COLO829 (cell line): ENCODE measurements around the gene OCA2.

Experiments
- DNase-seq: peaks from one replicate; pipeline ENCODE4 v3.0.0; 2012; ENCODE audit warnings: low spot score

OCA2 gene

DNA sequence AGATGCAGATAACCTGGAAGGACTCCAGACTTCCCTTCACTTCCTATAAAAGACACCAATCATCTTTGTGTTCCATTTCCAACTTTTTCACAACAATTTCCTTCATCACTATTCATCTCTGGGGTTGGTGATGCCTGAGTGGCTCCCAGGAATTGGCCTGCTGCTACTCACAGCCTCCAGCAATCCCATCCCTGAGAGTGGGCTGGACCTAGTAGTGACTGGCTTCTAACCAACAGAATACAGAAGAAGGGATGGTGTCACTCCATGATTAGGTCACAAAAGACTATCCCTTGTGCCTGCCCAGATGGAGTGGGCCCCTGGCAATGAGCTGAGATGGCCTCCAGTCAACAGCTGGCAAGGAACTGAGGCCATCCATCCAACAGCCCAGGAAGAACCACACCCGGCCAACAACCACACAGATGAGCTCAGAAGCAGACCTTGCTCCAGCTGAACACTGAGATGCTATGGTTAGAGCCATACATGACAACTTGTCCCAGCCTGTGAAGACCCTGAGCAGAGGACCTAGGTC is 20.9 kb downstream of the OCA2 start:
- DNase-seq, result no peak

DNA sequence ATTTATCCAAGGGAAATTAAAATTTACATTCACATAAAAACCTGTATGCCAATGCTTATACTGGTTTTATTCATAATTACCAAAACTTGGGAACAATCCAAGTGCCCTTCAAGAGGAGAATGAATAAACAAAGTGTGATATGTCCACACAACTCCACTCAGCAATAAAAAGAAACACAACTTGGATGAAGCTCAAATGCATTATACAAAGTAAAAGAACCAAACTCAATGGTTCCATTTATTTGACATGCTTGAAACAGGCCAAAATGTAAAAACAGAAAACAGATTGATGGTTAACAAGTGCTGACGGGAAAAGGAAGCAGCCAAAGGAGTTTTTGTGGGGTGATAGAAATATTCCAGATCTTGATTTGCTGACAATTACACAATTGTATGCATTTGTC is 23.5 kb downstream of the OCA2 start:
- peak; percentile 7 for DNase-seq

DNA sequence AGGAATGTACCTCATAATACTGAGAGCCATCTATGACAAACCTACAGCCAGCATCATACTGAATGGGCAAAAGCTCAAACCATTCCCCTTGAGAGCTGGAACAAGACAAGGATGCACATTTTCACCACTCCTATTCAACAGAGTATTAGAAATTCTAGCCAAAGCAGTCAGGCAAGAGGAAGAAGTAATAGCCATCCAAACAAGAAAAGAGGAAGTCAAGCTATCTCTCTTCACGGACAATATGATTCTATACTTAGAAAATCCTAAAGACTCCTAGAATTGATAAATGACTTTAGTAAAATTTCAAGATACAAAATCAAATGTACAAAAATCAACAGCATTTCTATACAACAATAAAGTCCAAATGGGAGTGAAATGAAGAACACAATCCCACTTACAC is 30.2 kb downstream of the OCA2 start:
- no peak for DNase-seq

DNA sequence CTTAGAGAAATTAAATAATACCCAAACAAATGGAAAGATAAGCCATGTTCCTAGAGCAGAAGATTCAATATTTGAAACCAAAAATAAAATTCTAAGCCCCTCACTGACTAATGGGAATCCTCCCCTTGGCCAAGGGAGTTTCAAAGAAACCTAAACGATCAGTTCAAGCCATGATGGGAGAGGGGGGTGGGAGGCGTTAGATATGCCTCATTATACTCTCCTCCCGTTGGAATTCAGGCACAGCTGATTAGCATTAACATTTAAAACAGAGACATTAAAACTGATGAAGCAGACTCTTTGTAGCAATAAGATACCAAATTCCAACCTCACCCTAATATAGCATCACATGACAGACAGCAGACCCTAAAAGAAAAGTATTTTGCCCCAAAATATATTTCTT is 32.9 kb downstream of the OCA2 start:
- no peak for DNase-seq

DNA sequence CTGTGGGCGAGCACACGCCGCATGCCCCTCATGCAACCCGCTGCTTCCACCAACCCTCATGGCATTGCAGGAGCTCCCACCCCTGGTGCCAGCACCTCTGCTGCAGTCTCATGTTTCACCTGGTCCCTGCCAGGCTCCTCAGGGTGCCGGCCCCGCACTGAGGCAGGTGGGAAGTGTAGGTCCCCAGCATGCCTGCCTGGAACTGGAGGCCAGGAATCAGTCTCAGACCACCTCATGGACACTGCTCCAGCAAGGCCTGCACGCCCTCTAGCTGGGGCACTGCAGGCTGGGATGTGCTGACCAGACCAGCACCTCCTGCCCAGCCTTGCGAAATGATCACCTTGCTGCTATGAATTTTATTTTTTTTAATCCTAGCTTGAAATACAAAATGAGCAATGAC is 39.1 kb downstream of the OCA2 start:
- no peak for DNase-seq

DNA sequence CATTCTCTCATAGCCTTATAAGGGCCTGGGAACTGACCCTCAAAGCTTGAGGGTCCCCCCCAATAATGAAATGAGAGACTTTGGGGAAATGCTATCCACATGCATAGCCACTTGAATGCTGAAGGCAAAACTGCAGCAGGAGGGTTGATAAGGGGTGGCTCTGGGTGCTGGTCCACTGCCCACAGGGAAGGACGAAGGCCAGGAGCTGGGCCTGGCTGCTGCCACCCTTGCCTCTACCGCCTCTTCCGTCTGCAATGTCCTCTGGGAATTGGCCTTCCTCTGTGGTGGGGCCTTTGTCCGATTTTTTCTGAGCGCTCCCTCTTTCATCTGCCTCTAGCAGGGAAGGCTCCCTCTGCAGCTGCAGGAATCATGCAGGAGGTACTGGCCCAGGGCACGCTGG is 41.0 kb downstream of the OCA2 start:
- DNase-seq, result no peak

DNA sequence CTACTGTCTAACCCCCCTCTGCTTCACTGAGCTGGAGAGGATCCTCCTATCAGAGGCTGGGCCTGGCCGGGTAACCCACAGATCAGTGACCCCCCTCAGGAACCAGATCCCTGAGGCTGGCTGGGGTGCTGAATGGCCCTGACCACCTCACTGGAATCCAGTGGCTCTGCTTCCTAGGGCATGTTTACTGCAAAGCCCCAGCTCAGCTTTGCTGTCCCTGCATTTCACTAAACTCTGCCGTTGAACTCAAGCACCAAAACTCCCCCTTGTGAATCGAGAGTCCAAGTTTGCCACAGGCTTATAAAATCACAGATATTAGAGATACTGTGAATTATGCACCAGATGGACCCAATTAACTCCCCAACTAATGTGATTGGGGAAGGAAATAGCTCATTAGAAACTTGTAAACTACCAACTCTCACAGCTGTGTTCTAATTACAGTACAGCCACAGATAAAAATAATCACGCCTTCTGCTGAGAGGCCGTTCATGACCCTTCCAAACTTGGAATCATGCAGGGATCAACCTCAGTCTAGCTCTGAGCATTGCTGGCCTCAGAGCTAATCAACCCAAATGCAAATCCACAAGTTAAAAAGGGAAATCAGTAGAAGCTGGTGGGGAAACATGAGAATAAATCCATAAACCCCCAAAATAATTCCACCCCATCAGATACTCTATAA is 47.0 kb downstream of the OCA2 start:
- DNase-seq, result no peak

DNA sequence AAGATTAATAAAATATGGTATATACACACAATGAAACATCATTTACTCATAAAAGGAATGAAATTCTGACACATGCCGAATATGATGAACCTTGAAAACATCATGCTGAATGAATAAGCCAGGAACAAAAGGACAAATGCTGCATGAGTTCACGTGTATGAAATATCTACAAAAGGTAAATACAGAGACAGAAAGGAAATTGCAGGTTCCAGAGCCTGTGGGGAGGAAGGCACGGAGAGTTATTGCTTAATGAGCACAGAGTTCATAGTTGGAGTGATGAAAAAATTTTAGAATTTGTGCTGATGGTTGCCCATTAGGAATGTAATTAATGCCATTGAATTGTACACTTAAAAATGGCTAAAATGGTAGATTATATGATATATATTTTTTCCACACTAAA is 49.5 kb downstream of the OCA2 start:
- no peak for DNase-seq

DNA sequence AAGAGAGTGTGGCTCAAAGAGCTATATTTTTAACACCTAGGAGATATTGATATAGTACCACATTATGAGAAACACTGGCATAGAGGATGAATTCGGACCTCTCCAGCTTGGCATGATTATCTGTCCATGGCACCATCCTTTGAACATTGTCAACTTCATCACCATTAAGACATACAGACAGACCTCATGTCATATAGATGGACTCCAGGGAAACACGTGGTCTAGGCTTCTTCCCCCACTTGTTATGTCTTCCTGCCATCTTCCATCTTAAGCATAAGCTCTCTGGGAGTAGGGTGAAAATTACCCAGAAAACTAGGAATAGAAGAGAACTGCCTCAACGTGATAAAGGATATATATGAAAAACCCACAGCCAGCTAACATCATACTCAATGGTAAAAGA is 51.8 kb downstream of the OCA2 start:
- no peak for DNase-seq

DNA sequence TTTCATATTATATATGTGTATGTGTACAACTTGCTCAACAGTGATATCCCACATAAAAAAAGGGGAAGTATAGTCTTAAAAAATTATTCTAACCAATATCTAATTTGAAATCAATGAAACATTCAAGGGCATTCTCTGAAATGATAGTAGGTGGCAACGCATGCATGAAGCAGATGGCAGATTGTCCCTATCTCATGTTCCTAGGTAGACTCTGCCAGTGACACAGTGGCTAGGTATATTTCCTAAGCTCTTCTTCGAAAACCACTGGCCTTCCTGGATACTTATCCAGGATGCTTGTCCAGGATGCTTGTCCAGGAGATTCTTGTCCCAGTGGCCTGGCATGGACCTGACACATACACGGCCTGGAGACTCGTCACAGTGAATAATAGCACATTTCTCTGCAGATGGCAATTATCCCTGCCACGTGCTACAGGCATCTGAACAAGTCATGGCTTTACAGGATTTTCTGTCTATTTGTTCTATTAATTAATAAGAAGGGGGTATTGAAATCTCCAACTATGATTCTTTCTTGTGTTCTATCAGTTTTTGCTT is 54.9 kb downstream of the OCA2 start:
- no peak for DNase-seq

DNA sequence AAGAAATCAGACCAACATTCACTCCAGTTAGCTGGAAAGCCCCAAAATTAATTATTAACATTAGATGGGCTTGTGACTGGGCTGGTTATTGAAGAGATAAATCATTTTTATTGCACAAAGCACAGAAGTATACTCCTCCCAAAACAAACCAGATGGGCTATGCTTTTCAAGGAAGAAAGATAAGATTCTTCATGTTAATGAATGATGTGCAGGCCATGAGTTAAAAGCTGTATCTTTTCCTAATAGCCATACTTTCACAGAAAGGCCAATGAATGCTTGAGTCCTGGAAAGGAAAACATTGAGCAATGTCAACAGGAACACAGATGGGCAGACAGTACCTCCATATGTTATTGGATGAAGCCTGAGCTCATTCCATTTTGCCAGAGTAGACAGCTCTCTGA is 55.4 kb downstream of the OCA2 start:
- DNase-seq, result no peak

DNA sequence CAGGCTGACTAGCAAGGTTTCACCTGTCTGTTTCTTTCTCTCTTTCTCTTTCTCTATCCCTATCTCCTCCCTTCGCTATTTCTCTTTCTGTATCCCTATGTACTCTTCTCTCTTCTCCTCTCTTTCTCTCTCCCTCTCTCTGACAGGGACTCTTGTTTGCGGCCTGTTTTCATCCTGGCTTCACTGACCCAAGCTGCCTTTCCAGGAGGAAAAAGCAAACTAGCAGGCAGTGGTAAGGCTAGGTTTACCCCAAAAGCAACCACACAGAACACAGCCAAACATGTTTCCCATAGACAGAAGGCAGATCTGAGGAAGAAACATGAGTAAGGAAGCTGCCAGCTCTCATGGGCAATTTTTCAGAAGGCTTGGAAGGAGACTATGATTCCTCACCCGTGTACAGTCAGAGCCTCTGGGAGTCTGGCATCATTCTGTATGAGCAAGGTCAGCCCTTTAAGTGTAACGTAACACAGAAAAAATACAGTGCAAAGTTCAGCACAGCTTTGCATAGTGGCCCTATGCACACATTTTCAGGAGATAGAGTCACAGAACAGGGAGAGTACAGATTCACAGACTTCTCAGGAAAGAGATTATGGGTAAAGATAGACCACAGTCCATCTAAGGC is 61.0 kb downstream of the OCA2 start:
- DNase-seq, result no peak

DNA sequence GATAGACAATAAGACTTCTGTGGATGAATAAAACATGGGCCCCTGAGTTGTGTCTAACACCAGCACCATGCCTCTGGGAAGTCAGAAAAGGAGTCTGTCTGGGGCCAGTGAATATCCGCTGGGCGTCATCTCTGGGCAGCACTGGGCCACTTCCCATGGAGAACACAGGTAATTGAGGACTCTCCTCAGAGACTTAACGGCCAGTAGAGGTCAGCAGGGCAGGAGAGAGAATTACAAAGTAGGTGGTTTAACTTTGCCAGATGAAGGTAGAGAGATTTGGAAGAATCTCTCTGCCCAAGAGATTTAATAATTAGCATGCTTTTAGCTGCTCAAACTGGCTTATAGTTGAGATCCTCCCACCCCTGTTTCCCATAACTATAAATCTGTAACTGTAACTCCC is 65.7 kb downstream of the OCA2 start:
- no peak for DNase-seq

DNA sequence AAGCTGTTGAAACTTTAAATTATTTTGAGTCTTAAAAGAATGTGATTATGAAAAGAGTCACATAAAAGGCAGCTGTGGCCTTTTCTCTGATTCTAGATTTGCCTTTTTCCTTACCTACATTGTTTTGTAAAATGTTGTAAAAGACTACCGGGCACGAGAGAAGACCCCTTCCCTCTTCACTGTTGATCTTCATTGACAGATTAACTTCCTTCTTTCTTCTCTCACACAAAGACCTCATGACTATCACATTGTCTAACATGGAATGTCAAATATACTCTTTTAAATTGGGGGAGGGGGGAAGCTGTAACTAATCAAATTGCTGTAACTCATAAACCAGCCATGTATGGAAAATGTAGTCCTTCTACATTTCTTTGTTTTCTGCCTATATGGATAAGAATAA is 68.3 kb downstream of the OCA2 start:
- DNase-seq, result no peak

DNA sequence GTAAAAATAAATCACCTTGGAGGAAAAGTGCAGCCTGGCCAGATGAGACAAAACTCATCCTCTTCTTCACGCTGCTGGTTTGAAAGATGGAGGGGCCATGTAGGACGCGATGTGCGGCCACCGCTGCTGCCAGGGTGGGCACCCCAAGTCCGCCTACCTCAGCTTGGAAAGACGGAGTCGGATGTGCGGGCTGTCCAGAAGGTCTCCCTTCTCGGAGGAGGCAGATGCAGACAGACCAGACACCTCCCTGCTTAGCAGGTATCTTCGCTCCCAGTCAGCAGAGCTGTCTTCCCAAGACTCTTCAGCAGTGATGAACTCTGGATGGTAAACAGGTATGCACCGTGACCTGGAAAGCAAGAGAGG is 71.4 kb downstream of the OCA2 start:
- DNase-seq, result no peak

DNA sequence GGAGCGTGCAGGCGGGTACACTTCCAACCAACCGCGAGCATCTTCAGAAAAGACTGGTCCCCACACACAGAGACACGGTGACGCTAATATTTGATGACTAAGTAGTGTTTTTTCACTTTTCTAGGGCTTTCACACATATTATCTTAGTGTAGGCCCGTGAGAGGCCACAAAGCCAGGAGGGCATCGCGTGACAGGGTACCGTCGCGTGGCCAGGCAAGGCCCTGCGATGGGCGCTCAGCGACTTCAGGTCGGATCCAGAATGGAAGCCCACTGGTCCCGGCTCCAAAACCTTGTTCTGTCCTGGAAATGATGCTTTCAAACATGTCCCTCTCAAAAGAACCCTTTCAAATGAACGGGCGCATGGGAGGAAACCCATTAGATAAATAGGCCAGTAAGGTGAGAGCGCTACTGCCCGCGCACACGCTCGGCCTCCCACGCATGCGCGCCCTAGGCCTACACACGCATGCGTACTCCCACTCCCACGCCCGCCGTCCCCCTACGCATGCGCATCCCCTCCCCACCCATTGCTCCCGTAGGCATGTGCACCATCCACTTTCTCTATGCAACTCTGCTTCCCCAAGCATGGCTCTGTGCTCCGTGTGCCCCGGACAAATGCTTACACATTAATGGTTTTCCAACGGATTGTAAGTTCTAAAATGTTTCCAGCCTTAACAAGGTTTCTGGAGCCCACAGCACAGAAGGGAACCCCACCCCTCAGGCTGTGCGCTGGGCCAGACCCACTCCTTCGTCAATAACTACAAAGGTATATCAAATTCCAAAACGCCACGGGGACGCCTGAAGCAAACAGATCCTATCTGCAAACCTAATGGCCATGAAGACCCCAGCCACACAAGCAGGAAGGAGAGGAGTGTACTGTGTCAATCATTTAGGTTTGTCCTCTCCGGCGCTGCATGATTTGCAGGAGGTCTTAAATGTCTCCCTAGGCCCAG is 72.1 kb downstream of the OCA2 start:
- DNase-seq, result no peak

DNA sequence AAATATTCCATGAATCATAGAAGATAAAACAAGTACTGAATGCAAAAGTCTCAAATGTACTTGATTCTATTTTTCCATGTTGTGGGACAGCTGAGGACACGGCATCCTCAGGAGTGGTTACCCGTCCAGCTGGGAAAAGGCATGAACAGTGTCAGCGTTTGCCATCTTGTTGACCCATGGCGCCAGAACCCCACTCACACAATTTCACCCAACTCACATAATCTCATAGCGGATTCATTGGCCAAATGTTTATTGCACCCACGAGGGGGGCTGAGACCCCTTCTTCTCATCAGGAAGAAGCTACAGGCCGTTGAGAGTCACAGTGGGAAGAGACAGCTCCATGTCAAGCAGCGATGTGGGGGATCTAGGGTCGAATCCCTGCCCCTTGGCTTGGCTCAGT is 72.9 kb downstream of the OCA2 start:
- no peak for DNase-seq

DNA sequence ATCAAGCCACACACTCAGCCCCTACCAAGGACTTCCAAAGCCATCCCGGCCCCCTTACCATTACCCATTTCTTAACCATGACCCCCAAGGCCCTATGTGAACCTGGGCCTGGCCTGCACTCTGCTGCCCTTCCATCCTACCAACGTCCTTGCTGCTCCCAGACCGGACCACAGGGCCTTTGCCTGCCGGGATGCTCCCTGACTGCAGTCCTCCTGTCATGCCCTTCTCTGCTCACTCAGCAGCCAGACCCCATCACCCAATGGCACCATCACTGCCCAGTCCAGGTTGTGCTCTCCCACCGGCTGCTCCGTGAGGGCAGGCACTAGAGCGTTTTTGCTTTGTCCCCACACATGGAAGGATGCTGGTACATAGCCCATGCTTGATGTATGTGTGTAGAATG is 73.7 kb downstream of the OCA2 start:
- DNase-seq, result no peak

DNA sequence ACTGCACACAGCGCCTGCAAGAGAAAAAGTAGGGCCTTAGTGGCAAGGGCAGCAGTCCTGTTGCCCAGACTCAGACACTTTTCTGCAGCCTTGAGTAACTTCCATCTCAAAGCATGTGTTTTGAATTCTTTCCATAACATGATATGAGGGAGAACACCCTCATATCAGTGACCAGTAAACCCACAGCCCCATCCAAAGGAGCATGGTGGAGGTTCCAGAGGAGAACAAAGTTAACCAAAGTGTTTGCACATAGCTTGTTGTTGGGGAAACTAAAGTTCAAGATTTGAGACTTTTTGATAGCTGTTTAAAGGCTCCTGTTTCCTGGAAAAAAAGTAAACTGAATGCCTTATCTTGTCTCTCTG is 74.2 kb downstream of the OCA2 start:
- DNase-seq, result no peak

DNA sequence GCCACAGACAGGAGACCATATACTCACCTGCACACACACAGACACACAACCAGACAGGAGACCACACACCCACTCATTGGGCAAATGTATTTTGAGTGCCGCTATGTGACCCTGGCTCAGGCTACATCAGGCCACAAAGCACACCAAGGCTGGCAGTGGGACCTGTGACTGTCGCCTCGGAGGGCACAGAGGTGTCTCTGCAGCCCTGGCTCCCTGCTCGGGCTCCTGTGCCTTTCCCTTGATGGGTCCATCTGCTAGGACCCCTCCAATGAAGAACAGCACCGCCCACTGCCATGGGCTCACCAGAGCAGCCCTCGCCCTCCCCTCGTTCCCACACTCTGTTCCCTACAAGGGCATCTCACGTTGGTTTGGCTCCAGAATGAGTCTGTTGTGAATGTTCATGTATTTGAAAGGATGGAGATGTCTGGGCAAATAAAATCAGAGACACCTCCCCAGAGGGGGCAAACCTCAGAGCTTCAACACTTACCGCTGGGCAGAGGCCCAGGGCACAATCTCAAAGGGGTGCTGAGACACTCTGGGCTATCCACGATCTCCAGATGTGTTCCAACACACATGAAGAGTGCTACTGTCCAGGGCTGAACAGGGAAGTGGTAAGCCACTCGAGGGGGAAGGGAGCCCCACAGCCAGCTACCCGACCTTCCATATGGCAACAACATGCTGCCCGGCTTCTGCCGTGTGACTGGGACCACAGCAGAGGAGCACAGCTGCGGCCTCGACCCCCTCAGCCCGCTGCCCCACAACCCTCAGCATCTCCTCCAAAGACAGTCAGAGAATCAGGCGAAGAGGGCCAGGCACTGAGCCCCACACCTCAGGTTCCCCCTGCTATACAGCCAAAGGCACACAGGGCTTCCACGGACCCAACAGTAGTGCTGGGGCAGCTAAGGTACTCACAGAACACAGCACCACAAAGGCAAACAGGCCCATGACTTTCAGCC is 74.9 kb downstream of the OCA2 start:
- no peak for DNase-seq

DNA sequence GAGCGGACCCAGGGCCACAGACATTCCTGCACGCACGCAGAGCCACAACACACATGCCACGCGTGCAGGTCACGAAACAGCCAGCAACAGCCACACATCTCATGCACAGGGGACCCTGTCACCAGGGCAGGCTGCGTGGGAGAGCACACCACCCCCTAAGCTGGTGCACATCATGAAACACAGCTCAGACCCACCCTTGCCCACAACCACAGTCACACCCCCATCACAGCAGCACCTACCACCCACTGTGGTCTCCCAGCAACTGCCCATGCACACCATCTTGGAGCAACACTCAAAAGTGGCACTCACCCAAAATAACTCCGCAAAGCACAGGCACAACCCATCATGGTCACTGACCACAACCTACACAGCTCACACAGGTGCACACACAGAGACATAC is 75.7 kb downstream of the OCA2 start:
- no peak for DNase-seq

DNA sequence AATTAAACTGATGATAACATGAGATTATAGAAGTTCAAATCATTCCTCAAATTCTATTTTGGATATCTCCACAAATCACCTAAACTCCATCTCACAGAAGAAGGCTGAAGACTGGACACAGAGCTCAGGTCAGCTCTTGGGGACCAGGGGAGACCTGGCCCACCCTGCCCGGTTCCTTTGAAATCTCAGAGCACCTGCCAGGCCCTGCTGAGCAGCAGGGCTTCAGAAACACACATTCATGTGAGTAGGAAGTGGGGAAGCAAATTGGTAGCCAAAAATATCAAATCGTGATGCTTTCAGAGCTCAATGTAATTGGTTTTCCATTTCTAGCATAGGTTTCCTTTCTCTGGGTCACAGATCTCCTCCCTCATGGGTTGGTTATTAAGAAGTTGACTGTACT is 76.2 kb downstream of the OCA2 start:
- no peak for DNase-seq
